Spinal cord (tissue), 10 donors: Measurements from ENCODE around the gene OR11G2. TPM values are rescaled to one million over a fixed set of nuclear protein-coding genes. Genes with fewer than 3 reads are reported as not detected.
"Not testable (repeated sequence)": the region's sequence is repeated elsewhere in the genome, so short reads cannot be mapped to it uniquely, and the experiment has no call there.

Source experiments
- DNase-seq, 6 donors: peaks; one replicate each; pipeline versions ENCODE4 v3.0.0 to v3.0.0-alpha.2; 2013 to 2015; ENCODE audit warnings: low spot score in 6 of 6, low read depth in 4 of 6
- H3K27ac ChIP-seq: one replicate; pipeline ENCODE4 v1.5.1; 2013; ENCODE audit warnings: low read depth, low read length, control low read depth
- H3K27me3 ChIP-seq: one replicate; pipeline ENCODE4 v1.6.1; 2013; ENCODE audit warnings: low read length; ENCODE audit not compliant: control insufficient read depth, insufficient read depth
- H3K36me3 ChIP-seq: one replicate; pipeline ENCODE4 v1.6.1; 2013; ENCODE audit warnings: low read length; ENCODE audit not compliant: control insufficient read depth, insufficient read depth
- H3K4me1 ChIP-seq: one replicate; pipeline ENCODE4 v1.6.1; 2013; ENCODE audit warnings: low read length; ENCODE audit not compliant: control insufficient read depth, insufficient read depth
- H3K4me3 ChIP-seq: one replicate; pipeline ENCODE4 v1.5.1; 2013; ENCODE audit warnings: low read depth, low read length, control low read depth
- H3K9me3 ChIP-seq: one replicate; pipeline ENCODE4 v1.6.1; 2013; ENCODE audit warnings: low read length; ENCODE audit not compliant: control insufficient read depth, insufficient read depth
- WGBS: methylation state at CpG from one replicate; pipeline ENCODE4 v1.1.5; 2013; ENCODE audit warnings: missing lambda C conversion rate; ENCODE audit not compliant: insufficient coverage; 5-methylcytosine and 5-hydroxymethylcytosine counted together
- long read RNA-seq, 4 donors: transcript quantifications; one replicate each; lab custom pipeline, GENCODE V29; 2026
- polyA plus RNA-seq, 2 donors: library from polyadenylated mRNA; unstranded; fragments of 120-200 nt; gene quantifications; one replicate each; pipeline ENCODE4 v1.2.1, GENCODE V29; 2013; ENCODE audit not compliant: insufficient read length in 2 of 2
- total RNA-seq, 2 donors: library from RNA; depleted of rRNA in 1 of 2; stranded (reverse); fragments of 120-200 nt in 1 of 2; fragments of >200 nt in 1 of 2; gene quantifications; one replicate each; pipeline versions ENCODE4 v1.2.3 to v1.2.4, GENCODE V29; 2013 to 2014
- donor health status: healthy.

OR11G2 gene, protein sequence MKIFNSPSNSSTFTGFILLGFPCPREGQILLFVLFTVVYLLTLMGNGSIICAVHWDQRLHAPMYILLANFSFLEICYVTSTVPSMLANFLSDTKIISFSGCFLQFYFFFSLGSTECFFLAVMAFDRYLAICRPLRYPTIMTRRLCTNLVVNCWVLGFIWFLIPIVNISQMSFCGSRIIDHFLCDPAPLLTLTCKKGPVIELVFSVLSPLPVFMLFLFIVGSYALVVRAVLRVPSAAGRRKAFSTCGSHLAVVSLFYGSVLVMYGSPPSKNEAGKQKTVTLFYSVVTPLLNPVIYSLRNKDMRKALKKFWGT
- total RNA-seq (not detected), polyA plus RNA-seq (under 1 TPM in 1 of 2 donors, not detected in 1; 0.05 TPM)
- long read RNA-seq, donor 1 = 0 reads
- long read RNA-seq, donor 2, partial matches to known transcripts = 0 of 1 reads
- long read RNA-seq, donor 2, other reads (novel, unspliced or antisense) = 0 of 1 reads
- long read RNA-seq, donor 3 = 0 reads
- long read RNA-seq, donor 4 = 0 reads

DNA sequence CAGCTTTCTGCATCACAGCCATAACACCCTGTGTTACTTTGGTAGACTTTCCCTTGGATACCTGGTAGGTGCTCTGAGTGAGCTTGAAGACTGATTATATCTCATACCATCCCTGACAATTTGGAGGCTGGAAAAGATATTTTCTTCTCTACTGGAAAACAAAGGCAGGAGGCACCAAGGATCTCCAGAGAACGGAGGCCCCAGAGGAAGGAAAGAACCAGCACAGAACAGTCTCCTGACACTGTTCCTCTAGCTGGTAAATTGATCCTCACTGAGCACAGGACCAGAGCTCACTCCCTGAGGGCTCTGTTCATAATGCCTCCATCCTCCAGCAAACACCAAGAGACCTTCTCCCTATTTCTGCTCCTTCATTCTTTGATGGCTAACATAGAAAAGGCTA lies at the start of gene OR11G2:
Gene OR11G2 (plus strand): TSS at position 301 of the 400 bp plus-strand sequence. CDS start 6,542 bp downstream, outside the sequence.
- H3K36me3 ChIP-seq = no peaks in the 10 kb centered on the region
- H3K27me3 ChIP-seq = no peaks in the 10 kb centered on the region
- H3K9me3 ChIP-seq = peaks cover 2% of the 10 kb centered on the region
- H3K4me1 ChIP-seq = no peaks in the 10 kb centered on the region
- no peak for DNase-seq
- no peak within 1 kb of the TSS for H3K4me3 ChIP-seq
- 67% methylated on average over 1 of the region's 1 CpG for WGBS
- H3K27ac ChIP-seq = no peak within 1 kb of the TSS

DNA sequence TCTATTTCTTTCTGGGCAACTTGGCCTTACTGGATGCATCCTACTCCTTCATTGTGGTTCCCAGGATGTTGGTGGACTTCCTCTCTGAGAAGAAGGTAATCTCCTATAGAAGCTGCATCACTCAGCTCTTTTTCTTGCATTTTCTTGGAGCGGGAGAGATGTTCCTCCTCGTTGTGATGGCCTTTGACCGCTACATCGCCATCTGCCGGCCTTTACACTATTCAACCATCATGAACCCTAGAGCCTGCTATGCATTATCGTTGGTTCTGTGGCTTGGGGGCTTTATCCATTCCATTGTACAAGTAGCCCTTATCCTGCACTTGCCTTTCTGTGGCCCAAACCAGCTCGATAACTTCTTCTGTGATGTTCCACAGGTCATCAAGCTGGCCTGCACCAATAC lies 46.8 kb upstream of the OR11G2 start:
- DNase-seq = no peak
- Histone ChIP-seq H3K27ac (no peak overlapping the region), H3K36me3 (no peaks in the 10 kb centered on the region), H3K4me1 (no peaks in the 10 kb centered on the region), H3K9me3 (peaks cover 2% of the 10 kb centered on the region), H3K4me3 (no peak overlapping the region), H3K27me3 (no peaks in the 10 kb centered on the region)
- 50% methylated on average over 2 of the region's 7 CpGs for WGBS

DNA sequence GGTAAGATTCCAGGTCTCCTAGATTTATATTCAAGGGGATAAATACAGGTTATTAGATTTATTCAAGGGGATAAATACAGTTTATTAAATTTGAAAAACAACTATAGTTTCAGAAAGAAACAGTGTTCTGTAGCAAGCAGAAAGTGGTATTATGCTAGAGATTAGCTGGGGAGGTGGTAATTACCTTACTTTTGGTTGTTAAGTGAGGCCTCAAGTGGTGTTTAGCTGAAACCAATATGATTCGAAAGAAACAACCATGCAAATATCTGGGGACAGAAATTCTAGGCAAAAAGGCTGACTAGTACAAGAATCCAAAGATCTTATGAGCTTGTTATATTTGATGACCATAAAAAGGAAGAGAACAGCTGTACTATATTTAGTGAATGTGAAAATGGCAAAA lies 45.9 kb upstream of the OR11G2 start:
- Histone ChIP-seq H3K4me3 (no peak overlapping the region), H3K27ac (no peak overlapping the region), H3K9me3 (peaks cover 2% of the 10 kb centered on the region), H3K36me3 (no peaks in the 10 kb centered on the region), H3K27me3 (no peaks in the 10 kb centered on the region), H3K4me1 (no peaks in the 10 kb centered on the region)
- 43% methylated on average over 1 of the region's 1 CpG for WGBS
- no peak for DNase-seq

DNA sequence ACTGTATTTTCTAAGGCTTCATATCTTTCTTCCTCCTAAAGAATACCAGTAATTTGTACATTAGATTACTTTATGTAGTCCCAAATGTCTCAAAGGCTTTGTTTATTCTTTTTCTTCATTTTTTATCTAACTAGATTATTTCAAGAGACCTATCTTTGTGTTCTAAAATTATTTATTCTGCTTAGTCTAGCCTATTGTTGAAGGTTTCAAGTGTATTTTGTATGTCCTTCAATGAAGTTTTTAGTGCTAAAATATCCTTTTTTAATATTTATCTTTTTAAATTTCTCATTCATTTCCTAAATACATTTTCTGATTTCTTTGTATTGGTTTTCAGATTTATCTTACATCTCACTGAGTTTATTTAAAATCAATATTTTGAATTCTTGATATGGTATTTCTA lies 26.2 kb upstream of the OR11G2 start:
- Histone ChIP-seq H3K27ac (no peak overlapping the region), H3K9me3 (no peaks in the 10 kb centered on the region), H3K4me1 (no peaks in the 10 kb centered on the region), H3K4me3 (no peak overlapping the region), H3K27me3 (no peaks in the 10 kb centered on the region), H3K36me3 (no peaks in the 10 kb centered on the region)
- DNase-seq = no peak

DNA sequence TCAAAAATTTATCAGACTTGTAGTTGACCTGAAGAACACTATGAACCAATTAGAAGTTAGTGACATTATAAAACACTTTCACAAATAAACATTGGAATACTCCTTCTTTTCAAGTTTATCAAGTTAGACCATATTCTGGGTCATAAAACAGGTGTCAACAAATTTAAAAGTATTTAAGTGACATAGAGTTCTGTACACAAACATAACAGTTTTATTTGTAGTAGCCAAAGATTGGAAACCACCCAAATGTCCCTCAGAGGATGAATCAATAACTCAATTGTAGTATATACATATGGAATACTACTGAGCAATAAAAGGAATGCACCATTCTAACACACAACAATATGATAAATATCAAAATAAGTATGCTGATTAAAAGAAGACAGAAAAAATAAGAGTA lies 23.6 kb upstream of the OR11G2 start:
- DNase-seq = no peak
- no peaks in the 10 kb centered on the region for H3K36me3 ChIP-seq

DNA sequence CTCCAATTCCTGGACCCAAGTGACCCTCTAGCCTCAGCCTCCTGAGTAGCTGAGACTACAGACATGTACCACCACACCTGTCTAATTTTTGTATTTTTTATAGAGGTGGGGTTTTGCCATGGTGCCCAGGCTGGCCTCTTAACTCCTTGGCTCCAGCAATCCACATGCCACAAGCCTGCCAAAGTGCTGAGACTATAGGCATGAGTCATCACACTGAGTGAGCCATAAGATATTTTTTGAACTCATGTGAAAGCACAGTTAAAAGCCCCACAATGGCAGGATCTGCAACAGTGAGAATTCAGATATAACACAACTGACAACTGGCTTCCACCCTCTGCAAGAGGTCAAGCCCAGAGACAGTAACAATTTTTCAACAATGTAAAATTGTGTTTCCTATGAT lies 20.8 kb upstream of the OR11G2 start:
- not testable (repeated sequence) for H3K4me1 ChIP-seq, H3K27ac ChIP-seq, H3K9me3 ChIP-seq, DNase-seq, H3K36me3 ChIP-seq, H3K27me3 ChIP-seq, H3K4me3 ChIP-seq

More for the DNA sequence above, 23.6 kb upstream of the OR11G2 start:
- no peak overlapping the region for H3K4me3 ChIP-seq
- no peak overlapping the region for H3K27ac ChIP-seq
- no peaks in the 10 kb centered on the region for H3K27me3 ChIP-seq
- no peaks in the 10 kb centered on the region for H3K4me1 ChIP-seq
- H3K9me3 ChIP-seq = no peaks in the 10 kb centered on the region

DNA sequence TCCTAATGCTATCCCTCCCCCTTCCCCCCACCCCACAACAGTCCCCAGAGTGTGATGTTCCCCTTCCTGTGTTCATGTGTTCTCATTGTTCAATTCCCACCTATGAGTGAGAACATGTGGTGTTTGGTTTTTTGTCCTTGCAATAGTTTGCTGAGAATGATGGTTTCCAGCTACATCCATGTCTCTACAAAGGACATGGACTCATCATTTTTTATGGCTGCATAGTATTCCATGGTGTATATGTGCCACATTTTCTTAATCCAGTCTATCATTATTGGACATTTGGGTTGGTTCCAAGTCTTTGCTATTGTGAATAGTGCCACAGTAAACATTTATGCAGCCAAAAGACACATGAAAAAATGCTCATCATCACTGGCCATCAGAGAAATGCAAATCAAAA lies 16.5 kb upstream of the OR11G2 start:
- H3K36me3 ChIP-seq, DNase-seq, H3K4me3 ChIP-seq, H3K27me3 ChIP-seq, H3K4me1 ChIP-seq, H3K27ac ChIP-seq, H3K9me3 ChIP-seq: not testable (repeated sequence)

DNA sequence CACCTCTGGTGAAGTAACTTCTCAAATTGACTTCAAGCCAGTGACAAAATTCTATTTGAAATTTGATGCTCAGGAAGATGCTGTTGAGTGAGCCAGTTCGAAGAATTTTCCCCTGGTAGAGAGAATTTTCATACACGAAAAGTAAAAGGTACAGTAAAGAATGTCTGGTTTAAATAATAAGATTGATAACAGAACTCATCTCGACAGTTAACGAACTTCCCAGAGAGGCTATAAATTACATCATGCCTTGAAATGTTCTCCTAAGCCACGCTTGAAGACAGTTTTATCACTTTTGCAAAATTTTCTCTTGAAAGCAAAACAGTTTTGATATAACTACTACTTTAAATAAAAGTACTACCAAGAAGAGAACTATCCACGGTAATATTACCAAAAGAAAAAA lies 14.4 kb upstream of the OR11G2 start:
- WGBS = no CpG with 5 or more reads among the region's 6 CpGs
- Histone ChIP-seq H3K27me3 (no peaks in the 10 kb centered on the region), H3K27ac (no peak overlapping the region), H3K4me3 (no peak overlapping the region), H3K4me1 (no peaks in the 10 kb centered on the region), H3K9me3 (peaks cover 4% of the 10 kb centered on the region), H3K36me3 (no peaks in the 10 kb centered on the region)
- no peak for DNase-seq

DNA sequence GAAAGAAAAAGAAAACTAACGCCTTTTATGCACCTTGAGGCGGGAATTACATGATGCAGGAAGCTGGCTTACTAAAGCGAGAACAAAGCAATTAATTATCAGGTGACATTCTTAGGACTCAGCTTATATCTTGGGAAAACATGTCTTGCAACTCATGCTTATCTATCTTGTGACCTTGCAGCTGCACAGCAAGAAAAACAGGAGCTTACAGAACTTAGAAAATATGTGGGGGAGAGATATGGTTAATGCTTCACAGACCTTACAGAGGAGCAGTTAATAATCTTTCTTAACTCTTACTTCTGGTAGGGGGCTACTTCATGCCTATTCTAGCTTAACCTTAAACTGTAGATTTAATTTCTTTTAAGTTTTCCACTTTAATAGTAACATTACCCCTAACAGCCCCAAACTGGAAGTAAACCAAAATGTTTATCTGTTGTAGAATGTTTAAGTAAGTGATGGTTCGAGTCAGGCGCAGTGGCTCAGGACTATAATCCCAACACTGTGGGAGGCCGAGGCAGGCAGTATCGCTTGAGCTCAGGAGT lies 13.2 kb upstream of the OR11G2 start:
- H3K27ac ChIP-seq = no peak overlapping the region
- peaks cover 4% of the 10 kb centered on the region for H3K9me3 ChIP-seq
- H3K4me3 ChIP-seq = no peak overlapping the region
- no peak for DNase-seq
- H3K4me1 ChIP-seq = no peaks in the 10 kb centered on the region
- WGBS = 89% methylated on average over 5 of the region's 7 CpGs
- H3K36me3 ChIP-seq = no peaks in the 10 kb centered on the region
- no peaks in the 10 kb centered on the region for H3K27me3 ChIP-seq

DNA sequence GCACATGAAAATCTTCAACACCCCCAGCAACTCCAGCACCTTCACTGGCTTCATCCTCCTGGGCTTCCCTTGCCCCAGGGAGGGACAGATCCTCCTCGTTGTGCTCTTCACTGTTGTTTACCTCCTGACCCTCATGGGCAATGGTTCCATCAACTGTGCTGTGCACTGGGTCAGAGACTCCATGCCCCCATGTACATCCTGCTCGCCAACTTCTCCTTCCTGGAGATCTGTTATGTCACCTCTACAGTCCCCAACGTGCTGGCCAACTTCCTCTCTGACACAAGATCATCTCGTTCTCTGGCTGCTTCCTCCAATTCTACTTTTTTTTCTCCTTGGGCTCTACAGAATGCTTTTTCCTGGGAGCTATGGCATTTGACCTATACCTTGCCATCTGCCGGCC lies 11.5 kb upstream of the OR11G2 start:
- DNase-seq = no peak
- 44% methylated on average over 4 of the region's 5 CpGs for WGBS
- Histone ChIP-seq H3K4me1 (no peaks in the 10 kb centered on the region), H3K9me3 (peaks cover 4% of the 10 kb centered on the region), H3K27me3 (no peaks in the 10 kb centered on the region), H3K4me3 (no peak overlapping the region), H3K36me3 (no peaks in the 10 kb centered on the region), H3K27ac (no peak overlapping the region)
